GM23248 (cell line): ENCODE data around the gene ZNF200.

Experiments used
- EZH2 ChIP-seq: fragments of 200-600 bp; sonication (generic); IDR thresholded peaks from 2 replicates; pipeline ENCODE4 v1.6.1; 2018; ENCODE audit warnings: antibody characterized with exemption, mild to moderate bottlenecking; ENCODE audit not compliant: insufficient read depth, poor library complexity, severe bottlenecking
- EZH2phosphoT487 ChIP-seq: fragments of 200-600 bp; sonication (generic); IDR thresholded peaks from 2 replicates; pipeline ENCODE4 v1.6.1; 2018; ENCODE audit warnings: antibody characterized with exemption, moderate library complexity, mild to moderate bottlenecking, low read depth; ENCODE audit not compliant: insufficient read depth

DNA sequence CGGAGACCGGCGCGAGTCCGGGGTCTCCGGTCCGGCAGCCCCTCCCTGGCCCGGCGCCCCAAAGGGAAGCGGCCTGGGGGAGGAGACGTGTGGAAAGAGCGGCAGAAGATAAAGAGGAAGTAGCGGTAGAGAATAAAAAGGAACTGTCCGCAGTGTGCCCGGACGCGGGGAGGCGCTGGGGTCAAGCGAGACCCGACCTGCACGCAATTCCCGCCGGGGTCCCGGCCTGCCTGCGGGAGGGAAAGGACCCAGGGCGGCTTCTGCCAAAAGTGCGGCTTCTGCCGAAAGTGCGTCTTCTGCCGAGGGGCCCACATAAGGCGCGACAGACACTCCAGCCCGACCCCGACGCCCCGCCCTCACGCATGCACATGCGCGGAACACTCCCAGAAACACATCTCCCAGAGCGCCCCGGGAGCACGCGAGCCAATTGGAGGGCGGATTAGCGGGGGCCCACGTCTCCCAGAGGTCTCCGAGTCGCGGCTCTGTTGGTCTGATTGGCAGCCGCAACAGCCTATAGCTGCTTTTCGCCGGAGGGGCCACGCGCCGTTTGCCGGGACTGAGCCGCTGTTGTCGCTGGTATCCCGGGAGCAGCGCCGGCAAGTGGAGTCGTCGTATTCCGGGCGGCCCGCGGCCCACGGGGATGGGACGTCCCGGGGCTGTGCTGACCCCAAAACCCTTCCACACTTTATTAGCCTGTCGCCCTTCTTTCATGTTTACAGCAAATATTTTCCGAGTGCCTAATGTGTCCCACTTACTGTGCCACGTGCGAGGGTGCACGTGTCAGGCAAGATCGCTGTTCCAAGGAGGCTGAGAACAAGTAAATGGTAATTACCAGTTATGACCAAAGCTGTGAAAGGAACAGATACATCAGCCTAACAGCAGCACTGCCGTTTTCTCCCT is 29.4 kb upstream of the ZNF200 start:
- TF ChIP-seq EZH2, result no peak
- no peak for TF ChIP-seq EZH2phosphoT487
